HEK293T (cell line): Measurements from ENCODE around the gene ANAPC16.
"Not testable (repeated sequence)": the region's sequence is repeated elsewhere in the genome, so short reads cannot be mapped to it uniquely, and the experiment has no call there.

Experiments used
- FOXM1 ChIP-seq: fragments of 450-650 bp; IDR thresholded peaks from 2 replicates; pipeline ENCODE4 v1.6.1; 2017; ENCODE audit warnings: mild to moderate bottlenecking, borderline replicate concordance
- ZNF384 ChIP-seq: fragments of 450-650 bp; IDR thresholded peaks from 2 replicates; pipeline ENCODE4 v1.6.1; 2016
- TF ChIP-seq, protein P1 (sequence below): fragments of 450-650 bp; IDR thresholded peaks from 2 replicates; pipeline ENCODE4 v1.6.1; 2016

DNA sequence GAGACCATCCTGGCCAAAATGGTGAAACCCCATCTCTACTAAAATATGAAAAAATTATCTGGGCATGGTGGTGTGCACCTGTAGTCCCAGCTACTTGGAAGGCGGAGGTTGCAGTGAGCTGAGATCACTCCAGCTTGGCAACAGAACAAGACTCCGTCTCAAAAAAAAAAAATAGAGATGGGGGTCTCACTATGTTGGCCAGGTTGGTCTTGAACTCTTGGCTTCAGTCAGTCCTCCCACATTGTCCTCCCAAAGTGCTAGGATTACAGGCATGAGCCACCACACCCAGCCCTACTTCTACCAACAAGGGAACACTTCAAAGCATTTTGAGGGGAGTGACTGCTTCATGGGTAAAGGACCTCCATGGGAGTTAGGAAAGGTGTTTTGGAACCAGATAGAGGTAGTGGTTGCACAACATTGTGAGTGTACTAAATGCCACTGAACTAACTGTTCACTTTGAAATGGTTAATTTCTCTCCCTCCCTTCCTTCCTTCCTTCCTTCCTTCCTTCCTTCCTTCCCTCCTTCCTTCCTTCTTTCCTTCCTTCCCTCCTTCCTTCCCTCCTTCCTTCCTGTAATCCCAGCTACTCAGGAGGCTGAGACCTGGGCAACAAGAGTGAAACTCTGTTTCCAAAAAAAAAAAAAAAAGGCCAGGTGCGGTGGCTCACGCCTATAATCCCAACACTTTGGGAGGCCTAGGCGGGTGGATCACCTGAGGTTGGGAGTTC, 52.8 kb downstream of the ANAPC16 start:
- not testable (repeated sequence) for TF ChIP-seq FOXM1, ZNF384
- TF ChIP-seq, protein P1, sequence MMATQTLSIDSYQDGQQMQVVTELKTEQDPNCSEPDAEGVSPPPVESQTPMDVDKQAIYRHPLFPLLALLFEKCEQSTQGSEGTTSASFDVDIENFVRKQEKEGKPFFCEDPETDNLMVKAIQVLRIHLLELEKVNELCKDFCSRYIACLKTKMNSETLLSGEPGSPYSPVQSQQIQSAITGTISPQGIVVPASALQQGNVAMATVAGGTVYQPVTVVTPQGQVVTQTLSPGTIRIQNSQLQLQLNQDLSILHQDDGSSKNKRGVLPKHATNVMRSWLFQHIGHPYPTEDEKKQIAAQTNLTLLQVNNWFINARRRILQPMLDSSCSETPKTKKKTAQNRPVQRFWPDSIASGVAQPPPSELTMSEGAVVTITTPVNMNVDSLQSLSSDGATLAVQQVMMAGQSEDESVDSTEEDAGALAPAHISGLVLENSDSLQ = not testable (repeated sequence)
